ENCODE data around the gene IL7R.

IL7R gene

DNA sequence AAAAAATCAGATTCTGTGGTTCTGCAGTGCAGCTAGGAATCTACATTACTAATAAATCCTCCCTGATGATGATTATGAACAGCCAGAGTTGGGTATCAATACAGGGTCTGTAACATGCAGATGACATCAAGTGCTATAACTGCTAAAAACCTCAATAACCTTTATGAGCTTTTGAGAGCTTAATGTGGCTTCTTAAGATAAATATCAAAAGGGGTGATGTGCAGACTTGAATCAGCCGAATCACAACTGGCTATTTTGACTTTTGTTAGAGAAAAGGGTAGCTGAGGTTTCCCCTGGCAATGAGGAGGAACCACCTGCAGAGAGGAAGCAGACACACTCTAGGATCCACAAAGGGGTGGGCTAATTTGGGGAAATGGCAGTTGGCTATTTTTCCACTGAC lies 51.5 kb downstream of the IL7R start:
- TF ChIP-seq, protein P1, sequence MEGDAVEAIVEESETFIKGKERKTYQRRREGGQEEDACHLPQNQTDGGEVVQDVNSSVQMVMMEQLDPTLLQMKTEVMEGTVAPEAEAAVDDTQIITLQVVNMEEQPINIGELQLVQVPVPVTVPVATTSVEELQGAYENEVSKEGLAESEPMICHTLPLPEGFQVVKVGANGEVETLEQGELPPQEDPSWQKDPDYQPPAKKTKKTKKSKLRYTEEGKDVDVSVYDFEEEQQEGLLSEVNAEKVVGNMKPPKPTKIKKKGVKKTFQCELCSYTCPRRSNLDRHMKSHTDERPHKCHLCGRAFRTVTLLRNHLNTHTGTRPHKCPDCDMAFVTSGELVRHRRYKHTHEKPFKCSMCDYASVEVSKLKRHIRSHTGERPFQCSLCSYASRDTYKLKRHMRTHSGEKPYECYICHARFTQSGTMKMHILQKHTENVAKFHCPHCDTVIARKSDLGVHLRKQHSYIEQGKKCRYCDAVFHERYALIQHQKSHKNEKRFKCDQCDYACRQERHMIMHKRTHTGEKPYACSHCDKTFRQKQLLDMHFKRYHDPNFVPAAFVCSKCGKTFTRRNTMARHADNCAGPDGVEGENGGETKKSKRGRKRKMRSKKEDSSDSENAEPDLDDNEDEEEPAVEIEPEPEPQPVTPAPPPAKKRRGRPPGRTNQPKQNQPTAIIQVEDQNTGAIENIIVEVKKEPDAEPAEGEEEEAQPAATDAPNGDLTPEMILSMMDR (IDR thresholded peaks at IDR 0.05; ENCODE audit: low read depth, low read length): no peak
- Histone ChIP-seq H3K27ac (no peak overlapping the region), H3K36me3 (no peaks in the 10 kb centered on the region), H3K9me3 (ENCODE audit: severe bottlenecking) (peaks cover 11% of the 10 kb centered on the region), H3K27me3 (ENCODE audit: insufficient read depth, low read depth, severe bottlenecking) (peaks cover 65% of the 10 kb centered on the region), H3K4me3 (ENCODE audit: low read depth, low read length) (no peak overlapping the region)
- DNase-seq: no peak

DNA sequence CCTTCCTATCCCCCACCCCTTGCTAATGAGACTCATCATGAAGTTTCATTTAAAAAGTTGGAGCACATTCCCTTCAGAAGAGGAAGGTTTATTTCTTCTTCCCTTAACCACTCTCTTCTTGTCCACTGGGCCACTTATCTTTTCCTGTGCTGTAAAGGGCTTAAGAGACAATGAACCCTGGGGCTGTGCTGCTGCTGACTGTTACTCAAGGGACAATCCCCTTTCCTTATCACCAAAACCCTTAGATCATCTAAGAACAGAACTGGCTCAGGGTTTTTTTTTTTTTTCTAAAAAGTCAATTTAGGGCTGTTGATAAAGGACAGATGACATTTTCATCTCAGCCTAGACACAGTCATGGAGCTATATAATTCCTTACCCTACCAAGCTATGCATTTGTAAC lies 52.1 kb downstream of the IL7R start:
- no peak overlapping the region for H3K4me3 ChIP-seq (ENCODE audit: low read depth, low read length)

DNA sequence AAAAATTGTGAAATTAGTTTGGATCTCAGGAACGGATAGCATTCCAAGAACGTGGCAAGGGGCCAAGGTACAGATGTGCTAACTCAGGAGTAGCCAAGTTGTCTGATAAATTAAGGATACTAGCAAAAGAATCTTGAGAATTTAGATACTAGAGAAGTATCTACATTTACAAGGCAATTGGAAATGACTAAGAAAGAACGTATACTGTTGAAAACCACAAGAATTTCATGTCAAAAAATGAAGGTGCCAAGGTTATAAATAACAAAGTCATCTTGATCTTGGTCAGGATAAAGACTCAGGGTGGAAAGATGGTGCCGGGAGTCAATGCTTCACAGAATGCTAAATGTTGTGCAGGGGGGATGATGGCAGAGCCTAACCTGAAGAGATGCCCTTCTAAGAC lies 62.5 kb downstream of the IL7R start:
- TF ChIP-seq, protein P1 (IDR thresholded peaks at IDR 0.05; ENCODE audit: low read depth, low read length): no peak
- DNase-seq: no peak
- no peaks in the 10 kb centered on the region for H3K36me3 ChIP-seq
- no peaks in the 10 kb centered on the region for H3K9me3 ChIP-seq (ENCODE audit: severe bottlenecking)
- H3K27me3 ChIP-seq (ENCODE audit: insufficient read depth, low read depth, severe bottlenecking): peaks cover 52% of the 10 kb centered on the region
- H3K27ac ChIP-seq: no peak overlapping the region
- H3K4me3 ChIP-seq (ENCODE audit: low read depth, low read length): no peak overlapping the region

More for the DNA sequence above, 52.1 kb downstream of the IL7R start:
- Histone ChIP-seq H3K9me3 (ENCODE audit: severe bottlenecking) (peaks cover 8% of the 10 kb centered on the region), H3K36me3 (no peaks in the 10 kb centered on the region), H3K27ac (no peak overlapping the region), H3K27me3 (ENCODE audit: insufficient read depth, low read depth, severe bottlenecking) (peaks cover 59% of the 10 kb centered on the region)
- DNase-seq: no peak
- TF ChIP-seq, protein P1 (IDR thresholded peaks at IDR 0.05; ENCODE audit: low read depth, low read length): no peak

DNA sequence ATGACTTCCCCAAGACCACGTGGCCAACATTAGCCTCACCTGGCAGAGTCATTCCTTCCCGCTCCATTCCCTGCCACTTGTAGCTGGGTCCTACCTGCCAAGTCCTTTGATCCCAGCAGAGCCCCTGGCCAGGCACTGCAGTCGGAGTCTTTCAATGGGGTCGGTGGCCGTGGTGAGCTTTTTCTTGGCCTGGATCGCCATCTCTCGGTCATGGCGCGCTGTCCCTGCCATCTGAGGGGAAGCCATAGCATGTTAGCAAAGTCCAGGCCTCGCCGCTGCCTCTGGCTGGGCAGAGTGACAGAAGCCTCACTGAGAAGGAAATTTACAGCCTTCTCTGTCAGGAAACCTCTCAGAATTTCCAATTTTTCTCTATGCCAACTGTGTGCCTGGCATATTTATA lies 64.2 kb downstream of the IL7R start:
- Histone ChIP-seq H3K27ac (no peak overlapping the region), H3K36me3 (no peaks in the 10 kb centered on the region), H3K9me3 (ENCODE audit: severe bottlenecking) (no peaks in the 10 kb centered on the region), H3K27me3 (ENCODE audit: insufficient read depth, low read depth, severe bottlenecking) (peaks cover 69% of the 10 kb centered on the region), H3K4me3 (ENCODE audit: low read depth, low read length) (no peak overlapping the region)
- TF ChIP-seq, protein P1 (IDR thresholded peaks at IDR 0.05; ENCODE audit: low read depth, low read length): 0 out of 2 replicates have a peak, but pooled peaks have one; percentile 32
- DNase-seq: peak; percentile 26

DNA sequence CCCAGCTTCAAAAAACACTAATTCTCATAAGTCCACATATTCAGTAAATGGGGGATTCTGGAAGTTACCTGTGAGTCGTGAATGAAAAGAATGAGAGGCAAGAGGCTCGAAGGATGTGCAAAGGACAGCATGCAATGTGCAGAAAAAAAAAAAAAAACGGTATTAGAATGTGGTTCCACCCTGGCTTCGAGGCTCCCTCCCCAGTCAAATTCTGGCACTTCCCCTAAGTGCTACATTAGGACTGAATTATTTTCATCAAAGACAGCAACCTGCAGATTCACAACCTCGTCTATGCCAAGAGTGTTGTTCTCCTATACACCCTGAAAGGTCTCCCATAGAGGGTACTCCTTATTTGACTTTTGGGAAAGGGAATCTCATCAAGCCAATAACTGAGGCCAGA lies 65.2 kb downstream of the IL7R start:
- TF ChIP-seq, protein P1 (IDR thresholded peaks at IDR 0.05; ENCODE audit: low read depth, low read length): no peak
- DNase-seq: no peak
- H3K36me3 ChIP-seq: no peaks in the 10 kb centered on the region
- H3K4me3 ChIP-seq (ENCODE audit: low read depth, low read length): no peak overlapping the region
- H3K9me3 ChIP-seq (ENCODE audit: severe bottlenecking): no peaks in the 10 kb centered on the region
- no peak overlapping the region for H3K27ac ChIP-seq
- peaks cover 79% of the 10 kb centered on the region for H3K27me3 ChIP-seq (ENCODE audit: insufficient read depth, low read depth, severe bottlenecking)

DNA sequence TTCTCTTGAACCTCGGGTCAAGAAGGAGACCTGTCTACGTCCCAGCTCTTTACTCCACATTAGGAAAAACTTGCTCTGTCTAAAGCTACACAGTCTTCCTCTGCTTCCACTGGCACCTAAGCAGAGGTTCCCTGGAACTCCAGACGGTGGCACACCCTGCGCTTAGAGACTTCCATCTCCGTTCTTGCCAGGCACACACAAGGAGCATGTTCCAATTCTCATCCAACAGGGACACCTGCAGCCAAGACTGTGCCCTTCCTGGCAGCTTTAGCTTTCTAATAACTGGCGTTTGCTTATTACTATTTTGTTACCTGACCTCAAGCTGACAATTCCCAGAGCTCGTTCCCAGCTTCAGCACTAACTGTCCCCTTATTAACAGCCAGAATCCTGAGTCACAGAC lies 65.8 kb downstream of the IL7R start:
- Histone ChIP-seq H3K9me3 (ENCODE audit: severe bottlenecking) (no peaks in the 10 kb centered on the region), H3K27me3 (ENCODE audit: insufficient read depth, low read depth, severe bottlenecking) (peaks cover 84% of the 10 kb centered on the region), H3K4me3 (ENCODE audit: low read depth, low read length) (no peak overlapping the region), H3K36me3 (no peaks in the 10 kb centered on the region), H3K27ac (no peak overlapping the region)
- TF ChIP-seq, protein P1 (IDR thresholded peaks at IDR 0.05; ENCODE audit: low read depth, low read length): no peak
- no peak for DNase-seq
